NCI-H345 treated with DMSO at 0.1 percent for 48 hours (cell line): ENCODE results near the gene RAMAC.
"Not testable (repeated sequence)": the region's sequence is repeated elsewhere in the genome, so short reads cannot be mapped to it uniquely, and the experiment has no call there.

Experiments used
- DNase-seq: peaks from one replicate; lab custom pipeline; 2025; ENCODE audit not compliant: unreplicated experiment; lab: John Stamatoyannopoulos, UW

The RAMAC gene

DNA sequence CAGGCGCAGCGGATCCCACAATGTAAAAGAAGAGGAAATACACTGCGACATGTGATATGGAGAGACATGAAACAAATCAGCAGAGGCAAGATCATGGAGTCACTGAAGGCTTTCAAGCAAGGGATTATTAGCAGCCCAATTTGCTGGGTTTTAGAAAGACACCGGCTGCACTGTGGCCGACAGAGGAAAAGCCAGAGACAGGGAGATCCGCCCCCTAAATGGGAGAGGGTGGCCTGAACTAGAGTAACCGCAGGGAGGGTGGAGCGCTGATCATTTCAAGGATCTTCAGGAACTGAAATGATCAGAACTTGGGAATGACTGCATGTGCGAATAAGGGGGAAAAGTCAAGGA is 26.0 kb downstream of the RAMAC start:
- DNase-seq = no peak

DNA sequence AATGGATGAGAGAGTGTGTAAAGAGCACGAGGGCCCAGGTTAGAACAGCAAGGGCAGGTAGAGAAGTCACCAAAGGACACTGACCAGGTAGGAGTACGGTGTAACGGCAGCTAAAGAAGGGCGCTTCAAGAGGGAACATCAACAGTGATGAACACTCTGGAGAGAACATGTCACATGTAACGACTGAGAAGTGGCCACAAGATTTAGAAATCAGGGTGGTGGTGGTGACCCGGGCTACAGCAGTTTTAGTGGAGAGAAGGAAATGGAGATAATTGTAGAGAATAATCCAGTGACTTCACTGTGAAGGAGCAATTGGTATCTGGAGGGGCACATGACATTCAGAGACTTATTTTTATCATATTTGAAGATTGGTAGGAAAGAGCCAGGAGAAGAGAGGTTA is 26.6 kb downstream of the RAMAC start:
- DNase-seq = no peak

DNA sequence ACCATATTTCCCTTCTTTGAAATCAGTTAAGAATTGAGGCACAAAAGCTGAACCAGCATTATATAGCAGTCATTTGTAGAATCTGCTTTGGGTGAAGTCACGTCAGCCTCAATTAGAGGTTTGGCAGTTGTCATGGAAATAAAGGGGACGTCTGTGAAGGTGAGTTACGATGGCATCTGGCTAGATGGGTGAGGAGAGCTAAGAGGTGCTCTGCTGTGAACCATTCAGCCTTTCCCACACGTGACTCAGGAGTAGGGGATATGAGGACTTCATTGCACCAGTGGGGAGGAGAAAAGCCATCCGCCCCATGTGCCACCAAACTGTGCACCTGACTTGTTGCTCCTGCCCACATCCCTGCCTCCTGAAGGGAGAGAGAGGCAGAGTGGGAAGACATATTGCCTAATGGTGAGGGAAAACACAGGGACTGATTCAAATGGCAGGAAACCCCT is 28.2 kb downstream of the RAMAC start:
- no peak for DNase-seq

DNA sequence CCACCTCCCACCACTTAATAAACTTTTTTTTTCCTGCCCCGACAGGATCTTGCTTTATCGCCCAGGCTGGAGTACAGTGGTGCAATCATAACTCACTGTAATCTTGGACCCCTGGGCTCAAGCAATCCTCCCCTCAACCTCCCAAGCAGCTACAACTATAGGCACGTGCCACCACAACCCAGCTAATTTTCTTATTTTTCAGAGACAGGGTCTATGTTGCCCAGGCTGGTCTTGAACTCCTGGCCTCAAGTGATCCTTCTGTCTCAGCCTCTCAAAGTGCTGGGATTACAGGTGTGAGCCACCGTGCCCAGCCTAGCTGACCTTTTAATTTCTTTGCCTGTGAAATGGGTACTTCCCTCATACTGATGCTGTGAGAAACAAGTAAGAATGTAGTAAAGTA is 29.4 kb downstream of the RAMAC start:
- no peak for DNase-seq

DNA sequence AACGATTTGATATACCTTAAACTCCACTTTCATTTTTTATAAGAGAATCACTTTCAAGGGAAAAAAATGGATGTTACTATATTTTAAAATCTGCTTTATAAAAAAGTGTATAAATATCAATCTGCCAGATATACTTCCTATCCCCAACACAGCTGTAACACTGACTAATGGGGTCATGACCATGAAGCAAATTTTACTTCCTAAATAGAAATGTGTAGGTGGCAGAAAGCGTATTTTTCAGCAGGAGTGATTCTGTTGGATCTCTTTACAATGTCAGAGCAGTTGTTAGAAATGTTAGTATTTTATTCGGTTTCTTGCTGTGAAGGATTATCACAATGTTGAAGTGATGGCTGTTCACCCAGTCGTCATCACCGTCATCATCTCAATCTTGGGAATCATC is 30.9 kb downstream of the RAMAC start:
- DNase-seq = no peak

DNA sequence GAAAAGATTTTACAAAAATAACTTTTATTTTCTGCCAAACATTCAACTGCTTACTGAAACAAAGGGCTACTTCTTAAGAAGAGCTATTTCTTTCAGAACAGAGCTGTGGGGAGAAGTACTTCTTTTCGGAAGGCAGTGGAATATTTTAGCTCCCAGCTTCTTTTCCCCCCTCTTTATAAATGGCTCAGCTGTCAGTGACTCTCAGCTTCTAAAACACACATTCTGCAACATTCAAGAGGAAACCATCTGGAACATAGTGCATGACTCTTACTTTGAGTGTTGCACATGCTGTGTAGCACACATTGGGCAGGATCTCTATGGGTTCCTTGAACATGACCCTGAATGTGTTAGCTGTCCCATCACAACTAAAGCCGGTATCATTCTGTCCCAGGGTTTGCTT is 32.4 kb downstream of the RAMAC start:
- no peak for DNase-seq

DNA sequence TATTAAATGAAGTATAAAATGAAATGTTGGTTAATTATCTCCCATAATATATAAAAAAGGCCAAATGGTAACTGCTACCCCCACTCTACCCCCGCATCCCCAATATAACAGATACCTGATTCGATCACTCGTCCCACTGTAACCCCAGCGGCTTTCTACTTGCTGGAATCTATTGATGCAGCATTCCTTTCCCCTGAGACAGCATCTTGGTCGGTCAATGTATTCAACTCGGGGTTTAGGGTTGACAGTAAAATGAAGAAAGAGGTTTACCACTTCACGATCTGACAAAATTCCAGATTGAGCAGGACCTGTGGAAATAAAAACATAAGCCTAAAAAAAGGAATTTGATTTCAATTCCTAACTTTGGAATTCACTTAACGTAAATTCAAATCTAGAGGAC is 44.0 kb downstream of the RAMAC start:
- DNase-seq = no peak

DNA sequence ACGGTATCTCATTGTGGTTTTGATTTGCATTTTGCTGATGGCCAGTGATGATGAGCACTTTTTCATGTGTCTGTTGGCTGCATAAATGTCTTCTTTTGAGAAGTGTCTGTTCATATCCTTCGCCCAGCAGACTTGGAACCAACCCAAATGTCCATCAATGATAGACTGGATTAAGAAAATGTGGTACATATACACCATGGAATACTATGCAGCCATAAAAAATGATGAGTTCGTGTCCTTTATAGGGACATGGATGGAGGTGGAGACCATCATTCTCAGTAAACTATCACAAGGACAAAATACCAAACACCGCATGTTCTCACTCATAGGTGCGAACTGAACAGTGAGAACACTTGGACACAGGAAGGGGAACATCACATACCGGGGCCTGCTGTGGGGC is 45.2 kb downstream of the RAMAC start:
- not testable (repeated sequence) for DNase-seq

DNA sequence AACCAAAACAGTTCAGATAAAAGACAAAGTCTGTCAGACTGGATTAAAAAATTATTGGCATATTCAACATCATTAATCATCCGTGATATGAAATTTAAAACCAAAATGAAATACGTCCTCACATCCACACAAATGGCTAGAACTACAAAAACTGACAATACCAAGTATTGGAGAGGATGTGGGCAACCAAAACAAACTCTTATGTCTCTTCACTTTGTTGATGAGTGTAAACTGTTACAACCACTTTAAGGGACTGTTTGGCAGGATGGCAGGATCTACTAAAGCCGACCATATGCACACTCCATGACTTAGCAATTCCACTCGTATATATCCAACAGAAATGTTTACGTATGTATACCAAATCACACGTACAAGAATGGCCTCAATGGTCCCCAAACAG is 50.2 kb downstream of the RAMAC start:
- no peak for DNase-seq

DNA sequence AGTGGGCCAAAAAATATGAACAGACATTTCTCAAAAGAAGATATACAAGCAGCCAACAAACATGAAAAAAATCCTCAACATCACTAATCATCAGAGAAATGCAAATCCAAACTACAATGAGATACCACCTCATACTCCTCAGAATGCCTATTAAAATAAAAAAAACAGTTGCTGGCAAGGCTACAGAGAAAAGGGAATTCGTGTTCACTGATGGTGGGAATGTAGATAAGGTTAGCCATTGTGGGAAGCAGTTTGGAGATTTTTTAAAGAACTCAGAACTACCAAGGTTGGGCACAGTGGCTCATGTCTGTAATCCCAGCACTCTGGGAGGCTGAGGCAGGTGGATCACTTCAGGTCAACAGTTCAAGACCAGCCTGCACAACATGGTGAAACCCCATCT is 53.2 kb downstream of the RAMAC start:
- DNase-seq = no peak
